ENCODE data around the gene KCNC1. TPM values are rescaled to one million over a fixed set of nuclear protein-coding genes. Genes with fewer than 3 reads are reported as not detected.

KCNC1 gene
- total RNA-seq, 4 donors from 2014 or later: 0.27 to 0.77 TPM; not detected in 2

GRCh38 chr11:17695454-17696441 is 38.8 kb upstream of the KCNC1 start:
- no peak for ATAC-seq
- no peak overlapping the region for H3K4me3 ChIP-seq
- 6 to 13% methylated on average over 13 to 17 of the region's 68 CpGs for WGBS, 2 donors (ENCODE audit: low coverage in 1 of 2)

GRCh38 chr11:17696741-17697140 is 37.8 kb upstream of the KCNC1 start:
- Histone ChIP-seq H3K4me3 (no peak overlapping the region), H3K27me3 (peaks cover 60% of the 10 kb centered on the region), H3K9me3 (no peaks in the 10 kb centered on the region), H3K36me3 (no peaks in the 10 kb centered on the region), H3K4me1 (no peaks in the 10 kb centered on the region), H3K27ac (no peak overlapping the region)
- 86% methylated on average over 1 of the region's 5 CpGs; no CpG with 5 or more reads in 1 of the 2 donors for WGBS, 2 donors (ENCODE audit: low coverage in 1 of 2)
- no peak for ATAC-seq
- no peak for TF ChIP-seq POLR2AphosphoS5 (IDR thresholded peaks at IDR 0.05)
- TF ChIP-seq POLR2A (IDR thresholded peaks at IDR 0.05): no peak
- no peak for TF ChIP-seq CTCF (IDR thresholded peaks at IDR 0.05)
- TF ChIP-seq EP300 (IDR thresholded peaks at IDR 0.05): no peak

More at GRCh38 chr11:17695454-17696441, 38.8 kb upstream of the KCNC1 start:
- Histone ChIP-seq H3K4me1 (no peaks in the 10 kb centered on the region), H3K27ac (no peak overlapping the region), H3K27me3 (peaks cover 60% of the 10 kb centered on the region), H3K36me3 (no peaks in the 10 kb centered on the region), H3K9me3 (no peaks in the 10 kb centered on the region)
- TF ChIP-seq POLR2A (IDR thresholded peaks at IDR 0.05): no peak
- no peak for TF ChIP-seq POLR2AphosphoS5 (IDR thresholded peaks at IDR 0.05)
- no peak for TF ChIP-seq CTCF (IDR thresholded peaks at IDR 0.05)
- TF ChIP-seq EP300 (IDR thresholded peaks at IDR 0.05): no peak

GRCh38 chr11:17697175-17697949 is 37.2 kb upstream of the KCNC1 start:
- no peaks in the 10 kb centered on the region for H3K9me3 ChIP-seq
- H3K27ac ChIP-seq: no peak overlapping the region
- H3K36me3 ChIP-seq: no peaks in the 10 kb centered on the region
- no peak overlapping the region for H3K4me3 ChIP-seq
- TF ChIP-seq EP300 (IDR thresholded peaks at IDR 0.05) (no peak), POLR2A (IDR thresholded peaks at IDR 0.05) (no peak), POLR2AphosphoS5 (IDR thresholded peaks at IDR 0.05) (no peak), CTCF (IDR thresholded peaks at IDR 0.05) (no peak)
- WGBS, 2 donors (ENCODE audit: low coverage in 1 of 2): 42 to 44% methylated on average over 3 to 5 of the region's 6 CpGs
- H3K27me3 ChIP-seq: peaks cover 53% of the 10 kb centered on the region
- ATAC-seq: no peak
- no peaks in the 10 kb centered on the region for H3K4me1 ChIP-seq

GRCh38 chr11:17699147-17700114 is 35.1 kb upstream of the KCNC1 start:
- no peaks in the 10 kb centered on the region for H3K4me1 ChIP-seq

More at GRCh38 chr11:17699147-17700114, 35.1 kb upstream of the KCNC1 start:
- ATAC-seq: no peak
- no peak overlapping the region for H3K4me3 ChIP-seq
- H3K27ac ChIP-seq: no peak overlapping the region
- H3K27me3 ChIP-seq: peaks cover 34% of the 10 kb centered on the region
- 45% methylated on average over 3 of the region's 5 CpGs; no CpG with 5 or more reads in 1 of the 2 donors for WGBS, 2 donors (ENCODE audit: low coverage in 1 of 2)
- TF ChIP-seq CTCF (IDR thresholded peaks at IDR 0.05) (no peak), POLR2A (IDR thresholded peaks at IDR 0.05) (no peak)
- peaks cover 0 to 9% (median 0%) of the 10 kb centered on the region in 3 donors for H3K9me3 ChIP-seq
- H3K36me3 ChIP-seq: no peaks in the 10 kb centered on the region
